Endodermal cell (in vitro differentiated cells): ENCODE results near the gene NAA10. TPM values are rescaled to one million over a fixed set of nuclear protein-coding genes. Genes with fewer than 3 reads are reported as not detected.

Experiments
- DNase-seq: peaks from one replicate; pipeline ENCODE4 v3.0.0-alpha.2; 2017
- H3K27ac ChIP-seq: 2 replicates; pipeline ENCODE4 v1.5.1; 2013; ENCODE audit warnings: mild to moderate bottlenecking, low read depth, low read length, moderate library complexity
- H3K27me3 ChIP-seq: 2 replicates; pipeline ENCODE4 v1.6.1; 2013; ENCODE audit warnings: mild to moderate bottlenecking, low read length, moderate library complexity; ENCODE audit not compliant: insufficient read depth, control insufficient read depth, poor library complexity, severe bottlenecking
- H3K36me3 ChIP-seq: 2 replicates; pipeline ENCODE4 v1.7.0; 2013; ENCODE audit warnings: mild to moderate bottlenecking, low read length, moderate library complexity; ENCODE audit not compliant: control insufficient read depth, insufficient read depth
- H3K4me1 ChIP-seq: one replicate; pipeline ENCODE4 v1.7.0; 2013; ENCODE audit warnings: low read length; ENCODE audit not compliant: control insufficient read depth, insufficient read depth
- H3K4me3 ChIP-seq: 2 replicates; pipeline ENCODE4 v1.5.1; 2013; ENCODE audit warnings: mild to moderate bottlenecking, low read length, moderate library complexity
- H3K9ac ChIP-seq: 2 replicates; pipeline ENCODE4 v1.6.1; 2013; ENCODE audit warnings: mild to moderate bottlenecking, low read length, moderate library complexity; ENCODE audit not compliant: poor library complexity, severe bottlenecking; ENCODE audit errors: extremely low read depth
- H3K9me3 ChIP-seq: 2 replicates; pipeline ENCODE4 v1.6.1; 2013; ENCODE audit warnings: mild to moderate bottlenecking, low read length, moderate library complexity; ENCODE audit not compliant: control insufficient read depth
- H3K27ac Mint-ChIP-seq: 2 replicates; pipeline ENCODE4 v1.8.0; 2020; ENCODE audit warnings: mixed read lengths
- H3K27me3 Mint-ChIP-seq: 2 replicates; pipeline ENCODE4 v1.8.0; 2021; ENCODE audit warnings: mild to moderate bottlenecking, mixed read lengths; ENCODE audit not compliant: insufficient read depth
- H3K36me3 Mint-ChIP-seq: 2 replicates; pipeline ENCODE4 v1.8.0; 2020; ENCODE audit warnings: low read depth, mixed read lengths
- H3K4me1 Mint-ChIP-seq: 2 replicates; pipeline ENCODE4 v1.8.0; 2020; ENCODE audit warnings: mixed read lengths
- H3K4me3 Mint-ChIP-seq: 2 replicates; pipeline ENCODE4 v1.8.0; 2020; ENCODE audit warnings: mild to moderate bottlenecking, moderate library complexity, mixed read lengths
- H3K9me3 Mint-ChIP-seq: 2 replicates; pipeline ENCODE4 v1.8.0; 2020; ENCODE audit warnings: mild to moderate bottlenecking, mixed read lengths
- WGBS, 2 experiments: methylation state at CpG; one replicate each; pipeline versions ENCODE4 v1.1.5 to v1.1.7; 2013; ENCODE audit warnings: missing lambda C conversion rate in 2 of 2, mixed read lengths in 1 of 2; ENCODE audit not compliant: insufficient coverage in 1 of 2, insufficient read length in 1 of 2; 5-methylcytosine and 5-hydroxymethylcytosine counted together
- total RNA-seq, 2 donors: library from RNA; stranded (reverse); fragmentation: NEBNext Ultra II Directional in 1 of 2; extraction: Animal tissue kit (Norgen Biotek cat#: 25700) in 1 of 2; gene quantifications; 2 replicates in 1 of 2; 3 replicates in 1 of 2; pipeline ENCODE4 v1.2.1, GENCODE V29; 2021
- TF ChIP-seq, protein P1 (sequence below): fragments of 200-600 bp; sonication (generic); conservative IDR thresholded peaks from 2 replicates; pipeline ENCODE4 v1.5.0; 2021; ENCODE audit warnings: antibody characterized with exemption, mild to moderate bottlenecking

Gene NAA10
- total RNA-seq, 2 donors from 2014 or later = 91.6 to 99.3 TPM

DNA sequence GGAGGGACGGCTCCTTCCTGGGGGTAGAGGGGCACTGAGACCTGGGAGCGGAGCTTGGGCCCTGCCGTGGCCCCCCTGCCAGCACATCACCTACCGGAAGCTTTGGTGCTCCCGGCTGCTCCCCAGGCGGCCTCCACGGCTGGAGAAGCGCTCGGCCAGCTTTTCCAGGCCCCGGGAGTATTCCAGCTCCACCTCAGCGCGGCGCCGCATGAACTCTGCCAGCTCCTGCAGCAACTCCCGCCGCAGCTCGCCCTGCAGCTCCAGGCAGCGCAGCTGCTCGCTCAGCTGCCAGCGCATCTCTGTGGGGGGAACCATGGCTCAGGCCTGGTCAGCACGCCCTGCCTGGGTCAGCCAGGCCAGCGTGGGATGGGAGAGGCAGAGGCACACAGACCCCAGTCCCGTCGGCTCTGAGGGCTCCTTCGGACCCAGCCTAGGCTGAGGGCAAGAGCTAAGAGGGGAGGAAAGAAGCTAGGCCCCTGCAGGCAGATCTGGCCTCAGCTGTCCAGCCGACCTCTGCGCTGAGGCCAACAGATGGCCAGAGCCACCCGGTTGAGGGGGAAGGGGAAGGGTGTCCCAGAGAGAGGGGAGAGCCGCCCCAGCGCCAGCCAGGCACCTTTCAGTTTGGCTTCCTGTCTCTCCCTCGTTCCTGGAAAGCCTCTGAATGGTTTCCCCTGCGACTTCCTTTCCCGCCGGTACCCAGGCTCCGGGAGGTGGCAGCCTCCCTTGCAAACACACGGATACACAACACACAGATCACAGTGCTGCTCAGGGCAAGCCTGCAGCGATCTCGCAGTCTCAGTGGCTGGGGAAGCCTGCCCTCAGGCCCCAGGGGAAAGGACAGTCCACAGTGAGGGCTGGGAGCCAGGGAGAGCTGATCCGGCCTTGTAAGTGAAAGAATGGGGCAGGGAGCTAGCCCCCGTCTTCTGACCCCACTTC lies 13.1 kb downstream of the NAA10 start:
- H3K36me3 ChIP-seq = no peaks in the 10 kb centered on the region
- no peak overlapping the region for H3K4me3 ChIP-seq
- TF ChIP-seq, protein P1, sequence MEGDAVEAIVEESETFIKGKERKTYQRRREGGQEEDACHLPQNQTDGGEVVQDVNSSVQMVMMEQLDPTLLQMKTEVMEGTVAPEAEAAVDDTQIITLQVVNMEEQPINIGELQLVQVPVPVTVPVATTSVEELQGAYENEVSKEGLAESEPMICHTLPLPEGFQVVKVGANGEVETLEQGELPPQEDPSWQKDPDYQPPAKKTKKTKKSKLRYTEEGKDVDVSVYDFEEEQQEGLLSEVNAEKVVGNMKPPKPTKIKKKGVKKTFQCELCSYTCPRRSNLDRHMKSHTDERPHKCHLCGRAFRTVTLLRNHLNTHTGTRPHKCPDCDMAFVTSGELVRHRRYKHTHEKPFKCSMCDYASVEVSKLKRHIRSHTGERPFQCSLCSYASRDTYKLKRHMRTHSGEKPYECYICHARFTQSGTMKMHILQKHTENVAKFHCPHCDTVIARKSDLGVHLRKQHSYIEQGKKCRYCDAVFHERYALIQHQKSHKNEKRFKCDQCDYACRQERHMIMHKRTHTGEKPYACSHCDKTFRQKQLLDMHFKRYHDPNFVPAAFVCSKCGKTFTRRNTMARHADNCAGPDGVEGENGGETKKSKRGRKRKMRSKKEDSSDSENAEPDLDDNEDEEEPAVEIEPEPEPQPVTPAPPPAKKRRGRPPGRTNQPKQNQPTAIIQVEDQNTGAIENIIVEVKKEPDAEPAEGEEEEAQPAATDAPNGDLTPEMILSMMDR = no peak
- no peak overlapping the region for H3K27ac ChIP-seq
- no peaks in the 10 kb centered on the region for H3K4me1 ChIP-seq
- peaks cover 24% of the 10 kb centered on the region for H3K36me3 Mint-ChIP-seq
- peaks cover 4% of the 10 kb centered on the region for H3K4me1 Mint-ChIP-seq
- H3K27ac Mint-ChIP-seq = no peak overlapping the region
- H3K9ac ChIP-seq = no peak overlapping the region
- no peak for DNase-seq
- no peaks in the 10 kb centered on the region for H3K9me3 ChIP-seq
- no peaks in the 10 kb centered on the region for H3K27me3 ChIP-seq
- H3K4me3 Mint-ChIP-seq = no peak overlapping the region
- 88 to 93% methylated on average over 3 to 37 of the region's 40 CpGs for WGBS, 2 experiments
- H3K9me3 Mint-ChIP-seq = peaks cover 69% of the 10 kb centered on the region
- H3K27me3 Mint-ChIP-seq = no peaks in the 10 kb centered on the region

DNA sequence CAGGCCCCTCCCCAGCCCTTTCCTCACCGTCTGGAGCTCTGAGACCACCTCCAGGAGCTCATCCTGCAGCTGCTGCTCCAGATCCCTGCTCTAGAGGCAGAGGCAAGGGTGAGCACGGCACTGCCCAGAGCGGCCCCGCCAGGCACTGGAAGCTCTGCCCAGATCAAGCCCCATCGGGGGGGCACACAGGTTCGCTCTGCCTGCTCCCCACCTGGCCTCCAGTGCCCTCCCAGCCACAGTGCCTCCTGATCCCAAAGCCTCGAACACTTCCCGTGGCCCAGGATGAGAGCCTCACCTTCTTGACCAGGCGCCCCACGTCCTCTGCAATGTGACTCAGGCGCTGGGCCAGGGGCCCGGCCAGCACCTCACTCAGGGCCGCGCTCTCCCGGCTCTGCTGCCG lies 13.8 kb downstream of the NAA10 start:
- 93 to 95% methylated on average over 6 to 16 of the region's 16 CpGs for WGBS, 2 experiments
- Histone ChIP-seq H3K27ac (no peak overlapping the region), H3K36me3 (no peaks in the 10 kb centered on the region), H3K27me3 (no peaks in the 10 kb centered on the region), H3K4me3 (no peak overlapping the region), H3K9me3 (no peaks in the 10 kb centered on the region), H3K4me1 (no peaks in the 10 kb centered on the region), H3K9ac (no peak overlapping the region)
- DNase-seq = no peak
- H3K27me3 Mint-ChIP-seq = no peaks in the 10 kb centered on the region
- H3K27ac Mint-ChIP-seq = no peak overlapping the region
- peaks cover 27% of the 10 kb centered on the region for H3K36me3 Mint-ChIP-seq
- H3K4me3 Mint-ChIP-seq = no peak overlapping the region
- H3K9me3 Mint-ChIP-seq = peaks cover 74% of the 10 kb centered on the region
- TF ChIP-seq, protein P1 = no peak
- peaks cover 4% of the 10 kb centered on the region for H3K4me1 Mint-ChIP-seq

DNA sequence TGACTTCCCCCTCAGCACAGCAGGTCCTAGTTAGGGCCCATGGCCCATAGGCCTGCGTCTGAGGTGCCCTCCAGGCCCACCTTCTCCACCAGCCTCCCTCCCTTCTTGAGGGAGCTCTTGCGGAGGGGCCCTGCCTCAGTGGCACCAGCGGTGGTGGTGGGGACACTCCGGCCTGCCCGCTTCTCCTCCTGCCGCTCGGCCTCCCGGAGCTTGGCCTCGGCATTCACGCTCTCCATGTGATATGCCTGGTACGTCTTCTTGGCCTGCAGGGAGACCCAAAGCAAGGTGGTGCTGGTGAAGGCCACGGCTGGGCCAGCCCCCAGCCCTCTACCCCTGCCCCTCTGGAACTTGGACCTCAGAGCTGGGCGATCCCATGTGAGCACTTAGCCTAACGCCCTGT lies 14.3 kb downstream of the NAA10 start:
- no peak overlapping the region for H3K27ac Mint-ChIP-seq
- no peaks in the 10 kb centered on the region for H3K4me1 ChIP-seq
- no peak overlapping the region for H3K4me3 ChIP-seq
- peak; percentile 22 for DNase-seq
- H3K9me3 Mint-ChIP-seq = peaks cover 77% of the 10 kb centered on the region
- H3K27me3 Mint-ChIP-seq = no peaks in the 10 kb centered on the region
- H3K9ac ChIP-seq = no peak overlapping the region
- no peaks in the 10 kb centered on the region for H3K9me3 ChIP-seq
- H3K27me3 ChIP-seq = no peaks in the 10 kb centered on the region
- no peak overlapping the region for H3K27ac ChIP-seq
- peaks cover 4% of the 10 kb centered on the region for H3K4me1 Mint-ChIP-seq
- TF ChIP-seq, protein P1 = no peak
- WGBS, 2 experiments = 98% methylated on average over 13 of the region's 14 CpGs; no CpG with 5 or more reads in 1 of the 2 experiments
- H3K4me3 Mint-ChIP-seq = no peak overlapping the region
- peaks cover 32% of the 10 kb centered on the region for H3K36me3 Mint-ChIP-seq
- H3K36me3 ChIP-seq = no peaks in the 10 kb centered on the region
